HepG2 (cell line): ENCODE results near the gene TMEM258. TPM values are rescaled to one million over a fixed set of nuclear protein-coding genes. Genes with fewer than 3 reads are reported as not detected.

Experiments
- ARNTL ChIP-seq: sonication (generic); formaldehyde crosslinking; IDR thresholded peaks from 2 replicates; pipeline ENCODE4 v1.4.0; 2020; ENCODE audit warnings: mild to moderate bottlenecking, missing genetic modification reagents
- HES4 ChIP-seq: sonication (generic); formaldehyde crosslinking; IDR thresholded peaks from 2 replicates; pipeline ENCODE4 v1.9.0; 2021; ENCODE audit warnings: mild to moderate bottlenecking, missing genetic modification reagents, borderline replicate concordance
- HMGA1 ChIP-seq: sonication (generic); formaldehyde crosslinking; conservative IDR thresholded peaks from 2 replicates; pipeline ENCODE4 v1.4.0; 2020; ENCODE audit warnings: missing genetic modification reagents
- LCORL ChIP-seq, 2 experiments: fragments of 450-650 bp in 1 of 2; sonication (generic) in 1 of 2; formaldehyde crosslinking in 1 of 2; IDR thresholded peaks; 2 replicates each; pipeline versions ENCODE4 v1.5.0 to v1.6.1; 2017 to 2020; ENCODE audit warnings: antibody characterized with exemption in 1 of 2, missing genetic modification reagents in 1 of 2
- MATR3 ChIP-seq: sonication (generic); formaldehyde crosslinking; IDR thresholded peaks from 2 replicates; pipeline ENCODE4 v1.4.0; 2020; ENCODE audit warnings: missing genetic modification reagents
- MXD4 ChIP-seq: IDR thresholded peaks from 2 replicates; pipeline ENCODE4 v1.6.1; 2016; ENCODE audit warnings: mild to moderate bottlenecking, missing biosample characterization, missing genetic modification reagents
- POLR2A ChIP-seq, 2 experiments: IDR thresholded peaks; 2 replicates each; pipeline ENCODE4 v1.6.1; 2011; ENCODE audit warnings: low read depth in 2 of 2, low read length in 2 of 2, mild to moderate bottlenecking in 1 of 2, moderate library complexity in 1 of 2; ENCODE audit not compliant: insufficient read depth in 1 of 2
- SMYD3 ChIP-seq: sonication (generic); formaldehyde crosslinking; IDR thresholded peaks from 2 replicates; pipeline ENCODE4 v1.8.1; 2023; ENCODE audit warnings: mild to moderate bottlenecking, missing genetic modification reagents
- SP4 ChIP-seq: sonication (generic); formaldehyde crosslinking; IDR thresholded peaks from 2 replicates; pipeline ENCODE4 v1.8.1; 2023; ENCODE audit warnings: mild to moderate bottlenecking, missing genetic modification reagents
- ZBTB8A ChIP-seq: sonication (generic); formaldehyde crosslinking; IDR thresholded peaks from 2 replicates; pipeline ENCODE4 v1.4.0; 2020; ENCODE audit warnings: mild to moderate bottlenecking, low read depth, missing genetic modification reagents, borderline replicate concordance
- ZKSCAN5 ChIP-seq: sonication (generic); formaldehyde crosslinking; IDR thresholded peaks from 2 replicates; pipeline ENCODE4 v1.5.1; 2020; ENCODE audit warnings: mild to moderate bottlenecking, missing genetic modification reagents
- ZNF180 ChIP-seq: sonication (generic); formaldehyde crosslinking; IDR thresholded peaks from 2 replicates; pipeline ENCODE4 v1.4.0; 2020; ENCODE audit warnings: low read depth, missing genetic modification reagents, borderline replicate concordance
- ZNF232 ChIP-seq: sonication (generic); formaldehyde crosslinking; IDR thresholded peaks from 2 replicates; pipeline ENCODE4 v1.4.0; 2020; ENCODE audit warnings: missing genetic modification reagents, borderline replicate concordance
- ZNF263 ChIP-seq: sonication (generic); formaldehyde crosslinking; IDR thresholded peaks from 2 replicates; pipeline ENCODE4 v1.4.0; 2020; ENCODE audit warnings: missing genetic modification reagents
- ZNF33A ChIP-seq: sonication (generic); formaldehyde crosslinking; IDR thresholded peaks from 2 replicates; pipeline ENCODE4 v1.5.1; 2020; ENCODE audit warnings: missing genetic modification reagents, mild to moderate bottlenecking, moderate library complexity, borderline replicate concordance
- ZNF678 ChIP-seq: sonication (generic); formaldehyde crosslinking; IDR thresholded peaks from 2 replicates; pipeline ENCODE4 v1.4.0; 2020; ENCODE audit warnings: mild to moderate bottlenecking, missing genetic modification reagents
- ZNF816 ChIP-seq: sonication (generic); formaldehyde crosslinking; IDR thresholded peaks from 2 replicates; pipeline ENCODE4 v1.8.0; 2022; ENCODE audit warnings: missing genetic modification reagents, mild to moderate bottlenecking, borderline replicate concordance
- polyA plus RNA-seq, 8 experiments: library from polyadenylated mRNA; depleted of rRNA in 3 of 8; stranded (reverse) in 7 of 8; unstranded in 1 of 8; fragments of >200 nt; fragmentation: Illumina TruSeq in 4 of 8; extraction: Trizol in 4 of 8; gene quantifications; 2 replicates each; pipeline versions ENCODE4 v1.2.1 to v1.2.3, GENCODE V29; 2011 to 2016; ENCODE audit warnings: low read depth in 4 of 8, missing spikeins in 1 of 8, mixed read lengths in 1 of 8; ENCODE audit not compliant: insufficient read depth in 1 of 8
- total RNA-seq, 5 experiments: library from RNA; depleted of rRNA; stranded (reverse); fragments of >200 nt; fragmentation: Illumina TruSeq; extraction: Trizol; gene quantifications; 2 replicates each; pipeline ENCODE4 v1.2.3, GENCODE V29; 2016; ENCODE audit warnings: low read depth in 1 of 5
- TF ChIP-seq, protein P1 (sequence below): sonication (generic); formaldehyde crosslinking; IDR thresholded peaks from 2 replicates; pipeline ENCODE4 v1.4.0; 2020; ENCODE audit warnings: missing genetic modification reagents, borderline replicate concordance
- TF ChIP-seq, protein P2 (sequence below): sonication (generic); formaldehyde crosslinking; IDR thresholded peaks from 2 replicates; pipeline ENCODE4 v1.4.0; 2020; ENCODE audit warnings: missing genetic modification reagents
- TF ChIP-seq, protein P3 (sequence below): sonication (generic); formaldehyde crosslinking; IDR thresholded peaks from 2 replicates; pipeline ENCODE4 v1.5.0; 2020; ENCODE audit warnings: missing genetic modification reagents, mild to moderate bottlenecking, borderline replicate concordance

Gene TMEM258
- total and polyA plus RNA-seq, 2 of the 13 experiments (the other 11 are each of a cell fraction or from before 2014, with no cell fraction given): 175 to 424 TPM

DNA sequence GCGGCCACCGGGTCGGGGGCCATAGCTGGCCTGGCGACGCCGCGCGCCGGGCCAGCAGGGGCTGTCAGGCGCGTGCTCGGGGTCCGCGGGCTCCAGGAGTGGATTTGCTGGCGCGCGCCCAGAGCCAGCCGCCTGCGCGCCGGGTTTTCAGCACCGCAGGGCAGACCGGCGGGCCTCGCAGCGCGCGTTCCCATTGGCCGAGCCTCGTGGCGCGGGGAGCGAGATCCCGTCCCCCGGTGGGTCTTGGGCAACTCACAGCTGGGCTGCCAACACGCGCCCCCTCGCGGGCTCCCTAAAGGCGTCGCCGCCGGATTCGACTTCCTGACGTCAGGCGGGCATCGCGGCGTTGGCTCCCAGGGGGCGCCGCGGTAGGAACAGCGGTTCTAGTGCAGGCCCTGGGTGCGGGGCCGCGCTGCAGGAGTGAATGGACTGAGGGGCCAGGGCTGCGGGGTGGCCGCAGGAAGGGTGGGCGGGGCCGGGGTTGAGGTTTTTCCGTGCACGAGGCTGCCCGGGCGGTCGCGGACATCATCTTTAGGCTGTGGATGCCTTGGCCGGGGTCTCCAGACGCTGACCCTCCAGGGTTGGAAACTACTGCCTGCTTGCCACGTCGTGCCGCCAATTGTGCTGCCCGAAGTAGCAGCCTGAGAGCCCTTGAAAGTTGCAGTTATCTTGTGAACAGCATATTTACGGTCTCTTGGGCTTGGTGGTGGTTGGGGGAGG is 24.5 kb upstream of the TMEM258 start, which contains the start of gene FADS1 (continued):
- TF ChIP-seq ZBTB8A (peak; percentile 87; the same call in 1 of the 2 replicates), HMGA1 (CRISPR knock-in tag) (no peak), ZNF816 (CRISPR knock-in tag) (peak; percentile 83), ARNTL (peak; percentile 77; the same call in 1 of the 2 replicates), POLR2A (IDR thresholded peaks at IDR 0.05; ENCODE audit: insufficient read depth in 1 of 2, low read depth in 2 of 2, low read length in 2 of 2) (no peak), ZNF232 (CRISPR knock-in tag) (peak; percentile 87; the same call in 1 of the 2 replicates), SP4 (CRISPR knock-in tag) (peak; percentile 75), MATR3 (CRISPR knock-in tag) (no peak), ZNF33A (0 out of 2 replicates have a peak, but pooled peaks have one; percentile 42), SMYD3 (no peak), LCORL (IDR thresholded peaks at IDR 0.05) (no peak), LCORL (CRISPR knock-in tag; IDR thresholded peaks at IDR 0.05) (peak; percentile 88), ZNF678 (CRISPR knock-in tag) (peak; percentile 72; the same call in 1 of the 2 replicates), ZKSCAN5 (CRISPR knock-in tag) (no peak), MXD4 (CRISPR knock-in tag) (peak; percentile 94), ZNF263 (peak; percentile 51; the same call in 1 of the 2 replicates), HES4 (CRISPR knock-in tag) (no peak; the same call in 1 of the 2 replicates), ZNF180 (CRISPR knock-in tag) (no peak)
- TF ChIP-seq, protein P1, sequence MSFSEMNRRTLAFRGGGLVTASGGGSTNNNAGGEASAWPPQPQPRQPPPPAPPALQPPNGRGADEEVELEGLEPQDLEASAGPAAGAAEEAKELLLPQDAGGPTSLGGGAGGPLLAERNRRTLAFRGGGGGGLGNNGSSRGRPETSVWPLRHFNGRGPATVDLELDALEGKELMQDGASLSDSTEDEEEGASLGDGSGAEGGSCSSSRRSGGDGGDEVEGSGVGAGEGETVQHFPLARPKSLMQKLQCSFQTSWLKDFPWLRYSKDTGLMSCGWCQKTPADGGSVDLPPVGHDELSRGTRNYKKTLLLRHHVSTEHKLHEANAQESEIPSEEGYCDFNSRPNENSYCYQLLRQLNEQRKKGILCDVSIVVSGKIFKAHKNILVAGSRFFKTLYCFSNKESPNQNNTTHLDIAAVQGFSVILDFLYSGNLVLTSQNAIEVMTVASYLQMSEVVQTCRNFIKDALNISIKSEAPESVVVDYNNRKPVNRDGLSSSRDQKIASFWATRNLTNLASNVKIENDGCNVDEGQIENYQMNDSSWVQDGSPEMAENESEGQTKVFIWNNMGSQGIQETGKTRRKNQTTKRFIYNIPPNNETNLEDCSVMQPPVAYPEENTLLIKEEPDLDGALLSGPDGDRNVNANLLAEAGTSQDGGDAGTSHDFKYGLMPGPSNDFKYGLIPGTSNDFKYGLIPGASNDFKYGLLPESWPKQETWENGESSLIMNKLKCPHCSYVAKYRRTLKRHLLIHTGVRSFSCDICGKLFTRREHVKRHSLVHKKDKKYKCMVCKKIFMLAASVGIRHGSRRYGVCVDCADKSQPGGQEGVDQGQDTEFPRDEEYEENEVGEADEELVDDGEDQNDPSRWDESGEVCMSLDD (CRISPR knock-in tag): peak; percentile 30; the same call in 1 of the 2 replicates
- TF ChIP-seq, protein P2, sequence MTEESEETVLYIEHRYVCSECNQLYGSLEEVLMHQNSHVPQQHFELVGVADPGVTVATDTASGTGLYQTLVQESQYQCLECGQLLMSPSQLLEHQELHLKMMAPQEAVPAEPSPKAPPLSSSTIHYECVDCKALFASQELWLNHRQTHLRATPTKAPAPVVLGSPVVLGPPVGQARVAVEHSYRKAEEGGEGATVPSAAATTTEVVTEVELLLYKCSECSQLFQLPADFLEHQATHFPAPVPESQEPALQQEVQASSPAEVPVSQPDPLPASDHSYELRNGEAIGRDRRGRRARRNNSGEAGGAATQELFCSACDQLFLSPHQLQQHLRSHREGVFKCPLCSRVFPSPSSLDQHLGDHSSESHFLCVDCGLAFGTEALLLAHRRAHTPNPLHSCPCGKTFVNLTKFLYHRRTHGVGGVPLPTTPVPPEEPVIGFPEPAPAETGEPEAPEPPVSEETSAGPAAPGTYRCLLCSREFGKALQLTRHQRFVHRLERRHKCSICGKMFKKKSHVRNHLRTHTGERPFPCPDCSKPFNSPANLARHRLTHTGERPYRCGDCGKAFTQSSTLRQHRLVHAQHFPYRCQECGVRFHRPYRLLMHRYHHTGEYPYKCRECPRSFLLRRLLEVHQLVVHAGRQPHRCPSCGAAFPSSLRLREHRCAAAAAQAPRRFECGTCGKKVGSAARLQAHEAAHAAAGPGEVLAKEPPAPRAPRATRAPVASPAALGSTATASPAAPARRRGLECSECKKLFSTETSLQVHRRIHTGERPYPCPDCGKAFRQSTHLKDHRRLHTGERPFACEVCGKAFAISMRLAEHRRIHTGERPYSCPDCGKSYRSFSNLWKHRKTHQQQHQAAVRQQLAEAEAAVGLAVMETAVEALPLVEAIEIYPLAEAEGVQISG: peak; percentile 74; the same call in 1 of the 2 replicates
- TF ChIP-seq, protein P3, sequence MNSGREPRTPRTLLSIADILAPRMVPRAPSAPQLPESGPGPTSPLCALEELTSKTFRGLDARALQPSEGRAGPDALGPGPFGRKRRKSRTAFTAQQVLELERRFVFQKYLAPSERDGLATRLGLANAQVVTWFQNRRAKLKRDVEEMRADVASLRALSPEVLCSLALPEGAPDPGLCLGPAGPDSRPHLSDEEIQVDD (CRISPR knock-in tag): no peak; the same call in 1 of the 2 replicates
